Putamen (tissue), 1 donor: ENCODE results near the gene PI16.
"Not testable (repeated sequence)": the region's sequence is repeated elsewhere in the genome, so short reads cannot be mapped to it uniquely, and the experiment has no call there.

ENCODE experiments used
- DNase-seq: peaks from one replicate; pipeline ENCODE4 v3.0.0-alpha.2; 2016; ENCODE audit warnings: low spot score

PI16 gene

DNA sequence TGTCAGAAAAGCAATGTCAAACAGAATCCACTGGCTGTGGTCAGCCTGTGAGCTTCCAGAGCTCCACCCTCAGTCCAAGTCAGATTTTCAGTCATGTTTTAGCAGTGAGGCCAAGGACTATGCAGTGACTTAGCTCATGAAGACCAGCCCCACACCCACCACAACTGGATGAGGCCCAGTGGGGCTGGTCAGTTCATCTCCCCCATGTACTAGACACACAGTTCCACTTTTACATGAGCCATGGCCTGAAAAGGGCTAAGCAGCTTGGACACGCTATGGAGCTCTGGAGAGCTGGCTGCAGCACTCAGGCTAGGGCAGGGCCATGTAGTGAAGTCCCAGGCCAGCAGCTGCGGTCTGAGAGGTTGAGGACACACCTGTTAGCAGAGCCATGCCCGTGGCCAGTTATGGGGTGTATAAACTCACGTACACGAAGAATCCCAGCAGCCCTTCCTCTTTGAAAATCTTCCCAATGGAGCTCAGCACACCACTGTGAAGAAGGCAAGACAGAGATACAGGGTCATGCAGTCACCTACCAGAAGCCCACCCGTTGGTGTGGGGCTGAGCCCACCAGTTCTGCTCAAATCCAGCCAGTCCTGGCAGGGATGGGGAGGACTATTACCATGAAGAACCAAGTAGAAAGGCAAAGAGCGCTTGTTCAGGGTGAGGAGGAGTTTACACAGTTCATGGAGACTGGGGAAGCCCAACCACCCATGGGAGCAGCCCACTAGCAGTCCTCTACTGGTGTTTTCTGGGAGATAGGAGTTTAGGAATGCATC lies 20.9 kb downstream of the PI16 start:
- no peak for DNase-seq

DNA sequence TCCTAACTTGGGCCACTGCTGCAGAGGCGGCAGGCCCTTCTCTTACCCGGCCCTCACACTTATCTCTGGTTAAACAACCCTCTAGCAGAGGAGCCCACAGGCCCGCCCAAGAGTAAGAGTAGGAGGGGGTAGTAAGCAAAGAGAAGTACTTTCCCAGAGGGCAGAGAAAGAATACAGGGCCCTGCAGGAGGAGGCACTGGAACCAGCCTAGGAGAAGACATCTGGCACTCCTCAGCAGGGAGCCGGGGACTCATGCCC lies 21.4 kb downstream of the PI16 start:
- DNase-seq = no peak

DNA sequence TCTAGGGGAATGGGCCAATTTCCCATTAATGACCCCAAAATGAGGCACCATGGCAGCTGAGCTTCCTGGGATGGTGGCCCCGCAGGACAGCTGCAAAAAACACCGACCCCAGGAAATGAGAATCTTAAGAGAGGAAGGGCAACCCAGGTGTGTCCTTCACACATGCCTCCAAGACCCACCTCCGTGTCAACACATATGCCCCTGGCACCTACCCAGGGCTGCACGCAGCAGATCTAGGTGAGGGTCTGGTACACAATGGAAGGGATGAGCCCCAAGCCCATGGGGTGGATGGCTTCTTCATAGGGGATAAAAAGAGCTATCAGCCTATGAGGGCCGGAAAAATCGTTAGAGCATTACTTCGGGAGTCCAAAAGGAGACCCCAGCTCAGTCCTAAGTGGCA lies 22.0 kb downstream of the PI16 start:
- no peak for DNase-seq

DNA sequence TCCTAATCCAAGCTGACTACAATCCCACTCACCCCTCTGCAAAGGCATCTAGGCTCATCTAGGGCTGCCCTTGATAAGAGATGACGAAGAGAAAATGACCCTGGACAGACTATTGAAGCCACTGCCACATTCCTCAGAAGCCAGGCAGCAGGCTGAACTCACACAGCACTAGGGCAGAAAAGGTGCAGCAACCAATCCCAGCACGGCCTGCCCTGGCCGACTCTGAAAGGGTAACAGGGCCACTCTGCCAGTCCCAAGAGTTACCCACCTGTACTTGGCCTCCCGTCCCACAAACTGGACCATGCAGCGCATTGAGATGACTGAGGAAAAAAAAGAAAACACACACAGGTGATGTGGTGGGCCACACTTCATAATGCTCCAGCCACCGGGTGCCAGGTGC lies 22.4 kb downstream of the PI16 start:
- DNase-seq = no peak

DNA sequence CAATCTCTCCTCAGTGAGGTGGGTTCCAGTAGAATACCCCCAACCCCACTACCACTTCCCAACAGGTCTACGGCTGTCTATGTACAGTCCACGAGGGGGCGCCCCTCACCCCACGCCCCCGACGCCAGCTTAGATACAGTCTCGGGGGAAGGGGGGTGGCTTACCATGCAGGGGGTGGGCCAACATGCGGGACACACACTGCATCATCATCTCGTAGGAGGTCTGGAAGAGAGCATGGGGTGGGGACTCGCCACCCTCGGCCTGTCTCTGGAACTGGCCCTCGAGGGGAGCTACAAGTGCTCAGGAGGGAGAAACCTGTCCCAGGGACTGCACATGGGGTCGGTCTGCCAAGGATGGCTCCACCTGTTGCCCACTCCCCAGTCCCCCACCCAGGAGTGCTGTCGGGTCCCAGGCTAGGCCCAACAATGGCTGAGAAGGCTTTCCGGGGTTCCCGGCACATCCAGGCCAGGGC lies 23.0 kb downstream of the PI16 start:
- DNase-seq = no peak

DNA sequence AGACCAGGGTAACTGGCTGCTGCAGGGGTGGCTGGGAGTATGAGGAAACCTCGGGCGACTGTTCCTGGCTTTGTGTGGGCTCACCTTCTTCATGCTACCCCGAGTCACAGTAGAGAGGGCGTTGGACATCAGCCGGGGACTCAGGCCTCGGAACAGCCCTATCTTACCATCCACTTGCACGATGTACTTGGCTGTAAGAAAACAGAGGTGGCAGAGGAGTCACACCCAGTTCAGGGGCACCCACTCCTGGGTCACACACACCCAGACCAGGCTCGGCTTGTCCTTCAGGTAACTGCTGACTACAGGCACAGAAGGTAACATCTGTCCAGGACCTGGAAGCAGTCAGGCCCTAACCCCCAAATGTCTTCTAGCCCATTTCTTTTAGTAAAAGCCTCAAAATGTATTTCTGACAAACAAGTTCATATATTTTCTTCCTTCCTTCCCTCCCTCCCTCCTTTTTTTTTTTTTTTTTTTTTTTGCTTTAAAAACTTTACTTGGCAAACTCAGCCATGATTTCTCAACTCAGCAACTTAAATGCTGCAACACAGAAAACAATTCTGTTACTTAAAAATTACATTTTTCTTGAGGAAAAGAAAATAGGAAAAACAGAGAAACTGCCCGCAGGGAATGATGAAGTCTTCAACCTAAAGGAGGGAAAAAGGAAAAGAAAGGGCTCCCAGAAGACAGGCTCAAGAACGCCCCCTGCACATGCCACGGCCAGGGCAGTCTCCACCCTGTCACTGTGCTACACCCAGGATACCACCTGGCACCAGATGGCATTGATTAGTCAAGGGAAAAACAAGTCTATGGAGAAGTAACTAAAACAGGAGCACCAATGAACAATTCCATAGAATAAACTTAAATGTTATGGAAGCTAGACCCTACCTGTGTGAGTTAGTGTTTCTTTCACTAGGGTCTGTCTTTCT lies 24.1 kb downstream of the PI16 start:
- DNase-seq = no peak

DNA sequence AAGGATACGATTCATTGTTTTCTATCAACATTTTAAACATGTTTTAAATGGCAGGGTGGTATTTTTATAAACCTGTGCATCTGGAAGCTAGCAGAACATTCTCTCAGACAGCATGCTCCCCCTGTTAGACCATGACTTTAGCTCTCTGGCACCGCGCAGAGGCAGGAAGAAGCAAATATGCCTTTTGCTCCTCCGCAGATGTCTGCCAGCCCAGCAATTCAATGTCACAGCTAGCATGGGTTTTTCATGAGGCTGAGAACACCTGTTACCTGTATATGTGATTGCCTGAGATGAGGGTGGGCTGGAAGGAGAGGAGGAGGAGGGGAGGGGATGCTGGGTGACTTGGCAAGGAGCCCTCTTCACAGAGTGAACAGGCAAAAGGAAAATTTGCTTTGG lies 24.8 kb downstream of the PI16 start:
- DNase-seq = peak; percentile 89

DNA sequence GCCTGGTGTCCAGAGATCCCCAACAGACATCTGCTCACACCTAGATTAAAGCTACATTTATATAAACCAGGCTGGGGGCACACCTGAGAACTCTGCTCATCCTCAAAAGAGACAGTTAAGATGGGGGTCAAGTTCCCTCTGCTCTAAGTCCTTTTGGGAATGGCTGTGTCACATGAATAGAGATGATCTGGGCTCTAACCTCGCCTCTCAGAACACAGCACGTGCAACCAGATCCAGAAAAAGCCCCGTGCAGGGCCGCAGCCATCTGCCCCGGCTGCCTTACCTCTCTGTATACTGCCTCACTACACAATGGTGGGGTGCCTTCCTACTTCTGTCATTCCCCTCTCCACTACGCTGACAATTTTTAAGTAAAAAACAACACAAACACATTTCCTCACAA lies 25.6 kb downstream of the PI16 start:
- no peak for DNase-seq

DNA sequence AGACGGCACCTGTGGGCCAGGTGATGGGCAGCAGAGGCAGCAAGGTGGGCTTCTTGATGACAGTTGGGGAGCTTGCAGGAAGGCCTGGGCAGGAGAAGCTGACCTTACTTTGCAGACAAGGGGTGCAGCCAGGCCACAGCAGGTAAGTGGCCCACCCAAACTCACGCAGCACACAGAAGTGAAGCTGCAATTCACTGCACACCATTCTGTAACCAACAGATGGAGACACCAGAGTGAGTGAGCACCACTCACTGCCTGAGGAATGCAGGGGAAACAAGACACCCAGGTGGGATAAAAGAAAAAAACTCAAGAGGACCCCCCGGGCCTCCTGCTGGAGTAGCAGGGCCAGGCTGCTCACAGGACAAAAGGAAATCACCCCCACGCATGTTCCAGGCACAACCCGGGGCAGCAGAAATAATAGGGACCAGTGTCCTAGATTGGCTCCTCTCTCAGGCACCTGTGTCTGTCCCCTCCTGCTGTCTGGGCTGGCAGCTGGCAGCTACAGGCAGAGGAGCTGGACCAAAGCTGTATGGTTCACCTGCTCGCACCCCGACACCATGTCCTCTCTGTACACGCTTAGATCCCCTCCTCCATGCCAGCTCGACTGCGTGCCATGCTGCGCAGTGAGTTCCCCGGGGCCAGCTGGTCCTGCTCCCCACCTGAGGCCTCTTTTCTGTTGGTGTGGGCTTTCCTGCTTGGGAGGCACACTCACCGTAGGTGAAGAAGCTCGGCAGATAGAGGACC lies 26.5 kb downstream of the PI16 start:
- no peak for DNase-seq

DNA sequence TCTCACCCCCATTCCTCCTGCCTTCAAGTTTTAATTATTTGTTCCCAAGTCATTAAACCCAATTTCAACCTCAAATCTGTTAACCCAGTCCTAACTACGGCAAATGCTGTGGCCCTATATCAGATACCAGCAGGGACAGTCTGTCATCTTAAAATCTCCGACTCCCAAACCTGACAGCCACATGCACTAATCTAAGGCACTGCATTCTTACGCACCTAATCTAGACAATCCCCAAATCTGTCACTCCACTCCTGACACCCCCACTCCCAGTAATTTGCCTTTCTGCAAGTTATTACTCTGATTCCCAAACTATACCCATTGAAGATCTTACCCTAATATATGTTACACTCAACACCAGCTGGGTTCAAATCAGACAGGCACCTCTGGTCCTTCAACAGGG lies 29.0 kb downstream of the PI16 start:
- no peak for DNase-seq

DNA sequence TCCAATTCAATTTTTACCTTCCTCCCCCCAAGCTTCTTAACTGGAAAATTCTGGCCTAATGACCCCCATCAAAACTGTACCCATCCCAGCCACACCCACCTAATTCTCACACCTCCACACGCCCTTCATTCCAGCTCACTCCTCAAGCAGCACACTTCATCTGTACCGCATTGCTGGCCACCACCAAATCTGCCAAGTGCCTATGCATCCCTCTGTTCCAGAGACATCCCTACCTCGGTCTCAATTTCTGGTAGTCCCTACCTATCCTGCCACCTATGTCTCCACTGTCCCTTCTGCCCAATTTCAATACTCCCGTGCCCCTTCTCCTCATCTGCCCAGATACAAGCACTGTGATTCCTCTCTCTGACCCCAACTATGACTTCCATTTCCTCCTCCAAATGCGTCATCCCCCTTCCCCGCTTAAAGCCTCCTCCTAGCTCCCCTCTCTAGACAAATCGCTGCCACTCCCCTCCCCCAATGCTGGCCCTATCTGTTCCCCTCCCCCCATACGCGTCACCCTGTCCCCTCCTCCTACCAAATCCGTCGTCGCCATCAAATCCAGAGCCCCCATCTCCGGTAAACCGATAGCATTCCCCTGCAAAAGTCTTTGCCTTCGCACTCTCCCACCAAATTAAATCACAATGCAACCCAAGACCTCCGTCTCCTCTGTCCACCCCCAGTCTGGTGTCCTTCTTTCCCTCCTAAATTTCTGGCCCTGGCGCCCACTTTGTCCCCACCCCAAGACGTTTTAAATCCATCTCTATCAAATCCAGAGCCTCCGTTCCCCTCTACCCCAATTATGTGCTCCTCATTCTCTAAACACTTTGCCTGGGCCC lies 30.3 kb downstream of the PI16 start:
- DNase-seq = no peak

DNA sequence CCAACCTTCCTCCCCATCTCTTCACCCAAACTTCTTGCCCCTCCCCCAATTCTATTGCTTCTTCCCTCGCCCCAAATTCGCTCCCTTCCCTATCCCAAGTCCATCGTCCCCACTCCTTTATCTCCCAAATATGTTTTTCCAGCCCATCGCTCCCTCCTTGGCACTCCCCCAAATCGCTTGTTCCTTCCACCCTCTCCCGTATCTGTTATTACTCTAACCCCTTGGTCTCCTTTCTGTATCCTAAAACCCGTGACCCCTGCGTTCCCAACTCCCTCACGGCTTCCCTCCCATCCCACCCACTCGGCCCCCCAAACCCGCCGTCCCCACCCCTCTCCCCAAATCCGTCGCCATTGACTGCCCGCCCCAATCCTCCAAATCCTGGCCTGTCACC lies 30.9 kb downstream of the PI16 start:
- DNase-seq = no peak

DNA sequence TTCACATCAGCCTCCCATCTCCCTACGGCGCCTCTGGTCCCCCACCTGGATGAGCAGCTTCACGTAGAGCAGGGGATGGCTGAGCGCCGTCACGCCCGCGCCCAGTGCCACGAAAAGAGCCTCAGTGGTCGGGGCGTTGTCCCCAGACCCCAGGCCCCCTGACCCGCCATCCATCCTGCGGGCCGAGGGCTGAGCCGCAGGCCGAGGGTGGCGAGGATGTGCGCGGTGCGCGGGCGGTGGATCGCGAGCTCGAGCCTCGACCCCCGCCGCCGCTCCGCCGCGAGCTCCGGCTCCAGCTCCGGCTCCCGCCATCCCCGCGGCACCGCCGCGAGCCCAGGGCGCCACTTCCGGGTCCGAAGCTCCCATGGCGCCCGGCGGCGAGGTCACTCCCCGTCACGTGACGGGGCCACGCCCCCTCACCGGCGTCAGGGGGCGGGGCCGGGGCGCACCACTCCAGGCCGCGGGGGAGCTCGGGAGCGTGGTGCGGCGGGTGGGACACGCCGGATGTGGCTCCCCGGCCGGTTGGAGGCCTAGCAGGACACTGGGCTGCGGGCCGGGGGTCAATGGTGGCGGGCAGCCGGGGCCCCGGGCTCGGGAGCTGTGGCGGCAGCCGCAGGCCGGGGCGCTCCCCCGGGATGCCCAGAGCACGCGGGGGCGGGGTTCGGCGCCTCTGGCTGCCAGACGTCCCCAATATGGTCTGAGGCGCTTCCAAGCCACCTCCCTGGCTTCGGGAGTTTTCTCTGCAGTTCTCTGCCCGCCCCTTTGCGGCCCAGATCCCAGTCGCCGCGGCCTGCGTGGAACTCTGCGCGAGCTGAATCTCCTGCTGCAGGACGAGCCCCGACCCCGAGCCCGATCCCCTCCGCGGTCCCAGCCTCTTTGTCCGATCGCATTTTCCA lies 31.5 kb downstream of the PI16 start, which contains the start of gene MTCH1:
Gene MTCH1 (minus strand): TSS at position 389 of the 896 bp plus-strand sequence. CDS start 23 bp downstream, at position 366.
- DNase-seq = peak; percentile 93

DNA sequence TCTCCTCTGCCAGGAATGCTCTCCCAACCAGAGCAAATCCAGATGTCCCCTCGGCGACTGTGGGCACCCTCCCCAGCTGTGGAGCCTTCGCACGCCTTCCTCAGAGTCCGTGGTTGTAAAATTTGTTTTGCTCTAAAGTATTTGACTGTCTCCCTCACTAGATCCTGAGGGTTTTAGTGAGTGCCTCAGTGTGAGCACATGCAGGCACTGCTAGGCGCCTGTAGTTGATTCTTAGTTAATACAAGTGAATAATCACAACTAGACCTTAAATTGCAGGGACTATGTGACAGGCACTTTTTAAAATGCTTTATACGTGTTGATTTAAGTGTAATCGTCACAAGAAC lies 32.1 kb downstream of the PI16 start:
- no peak for DNase-seq

DNA sequence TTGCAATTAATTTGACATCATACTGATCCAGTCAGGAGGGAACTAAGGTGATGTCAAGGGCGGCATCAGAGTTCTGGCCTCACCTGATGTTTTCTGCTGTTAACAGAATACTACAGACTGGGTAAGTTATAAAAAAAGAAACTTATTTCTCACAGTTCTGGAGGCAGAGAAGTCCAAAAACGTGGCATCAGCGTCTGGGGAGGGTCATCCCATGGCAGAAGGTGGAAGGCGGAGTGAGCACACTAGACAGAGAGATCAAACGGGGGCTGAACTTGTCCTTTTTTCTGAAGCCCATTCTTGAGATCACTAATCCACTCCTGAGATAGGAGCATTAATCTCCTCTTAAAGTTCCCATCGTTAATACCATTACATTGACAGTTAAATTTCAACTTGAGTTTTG lies 34.7 kb downstream of the PI16 start:
- DNase-seq = no peak

DNA sequence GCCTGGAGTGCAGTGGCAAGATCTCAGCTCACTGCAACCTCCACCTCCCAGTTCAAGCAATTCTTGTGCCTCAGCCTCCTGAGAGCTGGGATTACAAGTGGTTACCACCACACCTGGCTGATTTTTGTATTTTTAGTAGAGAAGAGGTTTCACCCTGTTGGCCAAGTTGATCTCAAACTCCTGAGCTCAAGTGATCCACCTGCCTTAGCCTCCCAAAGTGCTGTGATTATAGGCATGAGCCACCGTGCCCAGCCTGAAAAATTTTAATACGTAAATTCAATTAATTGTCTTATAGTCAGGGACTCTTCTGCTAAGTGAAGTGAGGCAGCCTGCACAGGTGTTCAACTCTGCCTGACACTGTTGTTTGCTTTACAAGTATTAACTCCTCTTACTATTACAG lies 35.9 kb downstream of the PI16 start:
- not testable (repeated sequence) for DNase-seq

DNA sequence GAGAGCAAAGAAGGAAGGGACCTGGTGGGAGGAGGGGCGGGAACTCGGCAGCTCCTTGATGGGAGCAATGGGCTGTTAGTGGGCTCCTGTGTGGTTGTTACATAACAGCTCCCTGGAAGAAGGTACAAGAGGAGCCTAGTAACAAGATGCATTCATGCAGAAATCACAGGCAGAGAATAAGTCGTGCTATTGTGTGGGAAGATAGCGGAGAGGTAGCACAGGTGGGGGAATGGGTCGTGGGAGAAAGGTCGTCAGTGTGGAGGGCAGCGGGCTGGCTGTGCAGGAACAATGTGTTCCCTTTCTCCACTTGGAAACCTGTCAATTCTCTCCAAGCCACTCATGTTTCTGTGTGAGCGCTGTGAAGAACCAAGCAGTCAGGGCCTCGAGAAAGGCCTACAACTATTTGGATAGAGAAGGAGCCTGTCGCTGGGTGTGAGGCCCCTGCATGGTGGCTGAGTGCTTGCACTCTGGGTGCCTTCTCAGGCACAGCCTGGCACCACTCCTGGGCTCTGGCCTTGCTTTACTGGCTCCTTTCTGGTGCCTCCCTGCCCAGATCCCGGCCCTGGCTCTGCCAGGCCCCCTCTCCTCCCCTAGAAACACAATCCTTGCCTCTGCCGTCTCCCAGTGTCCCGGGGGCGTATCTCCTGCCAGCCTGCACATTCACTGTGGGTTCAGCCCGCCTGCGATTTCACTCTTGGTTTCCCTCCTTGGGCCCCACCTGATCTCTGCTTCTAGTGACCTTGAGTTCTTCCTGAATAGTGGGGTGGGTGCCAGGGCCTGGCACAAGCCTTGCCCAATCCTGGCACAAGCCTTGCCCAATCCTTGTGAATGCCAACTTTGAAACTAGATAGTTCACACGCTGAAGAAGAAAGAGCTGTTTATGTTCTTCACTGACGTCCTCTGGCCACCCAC lies 43.5 kb downstream of the PI16 start:
- peak; percentile 79 for DNase-seq

DNA sequence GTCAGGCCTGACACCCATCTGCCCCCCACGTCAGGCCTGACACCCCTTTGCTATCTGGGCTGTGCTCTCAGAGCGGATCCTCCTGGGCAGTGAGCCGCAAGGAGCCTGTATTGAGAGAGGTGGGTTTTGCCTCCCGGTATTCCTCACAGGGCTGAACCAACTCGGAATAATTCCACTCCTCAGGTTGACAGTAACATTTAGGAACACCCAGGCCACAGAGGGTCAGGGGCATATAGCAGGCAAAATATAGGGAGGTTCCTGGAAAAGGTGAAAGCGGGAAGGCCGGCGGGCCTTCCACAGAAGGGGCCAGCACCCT lies 44.1 kb downstream of the PI16 start:
- DNase-seq = no peak

DNA sequence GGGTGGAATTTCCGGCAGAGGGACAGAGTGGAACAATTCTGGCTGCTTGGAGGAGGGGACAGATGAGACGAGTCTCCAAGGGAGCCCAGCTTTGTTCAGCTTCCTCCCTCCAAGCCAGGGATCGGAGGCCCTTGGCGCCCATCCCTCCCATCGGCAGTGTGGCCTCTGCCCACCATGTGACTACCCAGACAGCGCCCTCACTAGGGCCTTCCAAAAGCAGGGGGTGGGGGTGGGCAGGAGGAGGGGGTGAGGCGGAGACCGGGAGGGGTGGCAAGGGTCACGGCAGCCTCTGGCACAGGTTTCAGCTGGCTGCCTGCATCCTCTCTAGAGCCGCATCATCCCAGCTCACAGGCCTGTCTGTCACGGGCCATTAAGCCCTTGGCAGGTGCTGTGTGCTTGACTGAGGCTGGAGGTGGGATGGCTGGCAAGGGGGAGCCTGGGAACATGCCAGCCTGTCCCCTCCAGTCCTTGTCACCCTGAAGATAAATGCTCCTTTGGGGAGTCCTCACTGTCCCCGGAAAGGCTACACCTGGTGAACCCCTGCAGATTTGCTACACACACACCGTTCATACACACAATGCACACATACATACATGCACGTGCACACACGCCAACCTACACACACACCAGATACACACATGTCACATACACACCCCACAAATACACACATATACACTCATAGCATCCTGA lies 44.7 kb downstream of the PI16 start:
- DNase-seq = no peak
